ENCODE results near the gene PTH2R. TPM values are rescaled to one million over a fixed set of nuclear protein-coding genes. Genes with fewer than 3 reads are reported as not detected.
"Not testable (repeated sequence)": the region's sequence is repeated elsewhere in the genome, so short reads cannot be mapped to it uniquely, and the experiment has no call there.

The PTH2R gene
- total RNA-seq, 1 donor from 2014 or later = not detected

DNA sequence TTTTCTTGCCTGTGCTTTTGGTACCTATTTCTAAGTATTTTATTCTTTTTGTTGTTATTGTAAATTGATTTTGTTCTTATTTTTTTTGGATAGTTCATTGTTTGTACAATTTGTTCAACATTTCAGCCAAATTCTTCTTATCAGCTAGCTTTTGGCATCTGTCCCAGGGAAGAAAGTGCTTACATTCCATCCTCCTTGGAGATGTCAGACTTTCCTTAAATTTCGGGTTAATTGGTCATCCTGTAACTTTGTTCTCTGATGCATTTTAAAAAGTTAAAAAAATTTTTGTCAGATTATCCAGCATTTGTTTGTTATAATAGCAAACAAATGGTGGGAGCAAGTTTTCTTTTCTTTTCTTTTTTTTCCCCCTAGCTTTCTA, 60.3 kb downstream of the PTH2R start:
- H3K4me1 Mint-ChIP-seq (ENCODE audit: unreplicated experiment) = no peaks in the 10 kb centered on the region

DNA sequence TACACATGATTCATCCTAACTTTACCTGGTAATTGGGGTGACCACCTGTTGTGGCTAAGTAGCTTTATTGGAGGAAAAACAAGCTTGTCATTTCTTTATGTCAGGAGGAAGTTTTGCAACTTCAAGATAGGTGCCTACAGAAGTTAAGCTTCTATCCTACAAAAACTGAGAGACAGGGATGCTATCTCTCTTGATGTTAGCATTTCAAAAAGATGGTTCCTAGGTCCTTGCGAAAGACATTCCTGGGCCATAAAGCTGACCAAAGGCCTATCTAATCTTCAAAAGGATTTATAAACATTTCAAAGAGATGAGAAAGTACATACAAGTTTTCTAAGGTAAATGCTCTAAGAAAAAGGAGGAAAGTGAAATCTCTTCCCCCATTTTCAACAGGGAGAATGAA, 61.0 kb downstream of the PTH2R start:
- H3K4me1 Mint-ChIP-seq (ENCODE audit: unreplicated experiment) = no peaks in the 10 kb centered on the region
- no peak for DNase-seq (ENCODE audit: low spot score)
- H3K36me3 Mint-ChIP-seq (ENCODE audit: low read depth, unreplicated experiment) = peaks cover 7% of the 10 kb centered on the region
- H3K27me3 Mint-ChIP-seq (ENCODE audit: unreplicated experiment) = peaks cover 2% of the 10 kb centered on the region
- no peak overlapping the region for H3K27ac Mint-ChIP-seq (ENCODE audit: unreplicated experiment)
- H3K9me3 Mint-ChIP-seq (ENCODE audit: unreplicated experiment) = no peaks in the 10 kb centered on the region
- no peak overlapping the region for H3K4me3 Mint-ChIP-seq (ENCODE audit: unreplicated experiment)
- TF ChIP-seq, protein P1, sequence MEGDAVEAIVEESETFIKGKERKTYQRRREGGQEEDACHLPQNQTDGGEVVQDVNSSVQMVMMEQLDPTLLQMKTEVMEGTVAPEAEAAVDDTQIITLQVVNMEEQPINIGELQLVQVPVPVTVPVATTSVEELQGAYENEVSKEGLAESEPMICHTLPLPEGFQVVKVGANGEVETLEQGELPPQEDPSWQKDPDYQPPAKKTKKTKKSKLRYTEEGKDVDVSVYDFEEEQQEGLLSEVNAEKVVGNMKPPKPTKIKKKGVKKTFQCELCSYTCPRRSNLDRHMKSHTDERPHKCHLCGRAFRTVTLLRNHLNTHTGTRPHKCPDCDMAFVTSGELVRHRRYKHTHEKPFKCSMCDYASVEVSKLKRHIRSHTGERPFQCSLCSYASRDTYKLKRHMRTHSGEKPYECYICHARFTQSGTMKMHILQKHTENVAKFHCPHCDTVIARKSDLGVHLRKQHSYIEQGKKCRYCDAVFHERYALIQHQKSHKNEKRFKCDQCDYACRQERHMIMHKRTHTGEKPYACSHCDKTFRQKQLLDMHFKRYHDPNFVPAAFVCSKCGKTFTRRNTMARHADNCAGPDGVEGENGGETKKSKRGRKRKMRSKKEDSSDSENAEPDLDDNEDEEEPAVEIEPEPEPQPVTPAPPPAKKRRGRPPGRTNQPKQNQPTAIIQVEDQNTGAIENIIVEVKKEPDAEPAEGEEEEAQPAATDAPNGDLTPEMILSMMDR (IDR thresholded peaks at IDR 0.05; ENCODE audit: unreplicated experiment) = no peak

More for the DNA sequence above, 60.3 kb downstream of the PTH2R start:
- TF ChIP-seq, protein P1 (IDR thresholded peaks at IDR 0.05; ENCODE audit: unreplicated experiment) = no peak
- H3K9me3 Mint-ChIP-seq (ENCODE audit: unreplicated experiment) = no peaks in the 10 kb centered on the region
- no peak overlapping the region for H3K4me3 Mint-ChIP-seq (ENCODE audit: unreplicated experiment)
- peaks cover 7% of the 10 kb centered on the region for H3K36me3 Mint-ChIP-seq (ENCODE audit: low read depth, unreplicated experiment)
- H3K27ac Mint-ChIP-seq (ENCODE audit: unreplicated experiment) = no peak overlapping the region
- DNase-seq (ENCODE audit: low spot score) = no peak
- H3K27me3 Mint-ChIP-seq (ENCODE audit: unreplicated experiment) = peaks cover 2% of the 10 kb centered on the region

DNA sequence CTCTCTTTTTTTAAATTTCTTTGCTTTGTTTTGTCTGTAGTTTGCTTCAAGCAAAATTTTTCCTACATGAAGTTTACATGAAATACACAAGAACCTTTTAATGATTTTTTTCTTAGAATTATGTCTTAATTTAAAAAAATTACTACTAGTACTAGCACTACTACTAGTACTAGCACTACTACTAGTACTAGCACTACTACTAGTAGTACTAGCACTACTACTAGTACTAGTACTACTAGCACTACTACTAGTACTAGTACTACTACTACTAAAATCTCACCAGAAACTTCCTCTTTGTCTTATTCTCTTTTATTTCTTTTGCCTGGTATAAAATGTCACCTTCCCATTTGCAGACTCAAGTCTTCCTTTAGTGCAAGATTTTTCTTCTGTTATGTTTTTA, 71.1 kb downstream of the PTH2R start:
- DNase-seq (ENCODE audit: low spot score) = no peak
- Mint-ChIP-seq H3K36me3 (ENCODE audit: low read depth, unreplicated experiment) (no peaks in the 10 kb centered on the region), H3K27ac (ENCODE audit: unreplicated experiment) (no peak overlapping the region), H3K9me3 (ENCODE audit: unreplicated experiment) (no peaks in the 10 kb centered on the region), H3K4me1 (ENCODE audit: unreplicated experiment) (no peaks in the 10 kb centered on the region), H3K4me3 (ENCODE audit: unreplicated experiment) (no peak overlapping the region), H3K27me3 (ENCODE audit: unreplicated experiment) (no peaks in the 10 kb centered on the region)
- TF ChIP-seq, protein P1 (IDR thresholded peaks at IDR 0.05; ENCODE audit: unreplicated experiment) = no peak

DNA sequence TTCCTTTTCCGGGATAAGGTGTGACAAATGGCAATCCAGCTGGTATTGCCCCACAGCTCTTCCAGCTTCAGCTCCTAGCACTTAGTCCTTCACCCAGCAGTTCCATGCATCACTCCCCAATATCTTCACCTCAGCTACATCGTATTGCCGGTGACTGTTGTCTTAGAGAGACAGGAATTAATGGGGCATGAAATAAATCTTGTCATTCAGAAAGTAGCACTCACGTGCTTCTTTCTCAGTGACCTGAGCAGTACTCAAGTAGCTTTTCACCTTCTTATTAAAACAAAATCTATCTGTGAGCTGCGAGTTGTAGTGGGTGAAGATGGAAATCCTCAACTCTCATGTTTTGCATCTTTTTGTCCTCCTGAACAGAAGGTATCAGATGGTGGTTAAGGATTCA, 72.8 kb downstream of the PTH2R start:
- no peak overlapping the region for H3K27ac Mint-ChIP-seq (ENCODE audit: unreplicated experiment)
- H3K27me3 Mint-ChIP-seq (ENCODE audit: unreplicated experiment) = no peaks in the 10 kb centered on the region
- no peaks in the 10 kb centered on the region for H3K36me3 Mint-ChIP-seq (ENCODE audit: low read depth, unreplicated experiment)
- H3K9me3 Mint-ChIP-seq (ENCODE audit: unreplicated experiment) = no peaks in the 10 kb centered on the region
- DNase-seq (ENCODE audit: low spot score) = no peak
- no peak overlapping the region for H3K4me3 Mint-ChIP-seq (ENCODE audit: unreplicated experiment)
- no peaks in the 10 kb centered on the region for H3K4me1 Mint-ChIP-seq (ENCODE audit: unreplicated experiment)
- TF ChIP-seq, protein P1 (IDR thresholded peaks at IDR 0.05; ENCODE audit: unreplicated experiment) = no peak

DNA sequence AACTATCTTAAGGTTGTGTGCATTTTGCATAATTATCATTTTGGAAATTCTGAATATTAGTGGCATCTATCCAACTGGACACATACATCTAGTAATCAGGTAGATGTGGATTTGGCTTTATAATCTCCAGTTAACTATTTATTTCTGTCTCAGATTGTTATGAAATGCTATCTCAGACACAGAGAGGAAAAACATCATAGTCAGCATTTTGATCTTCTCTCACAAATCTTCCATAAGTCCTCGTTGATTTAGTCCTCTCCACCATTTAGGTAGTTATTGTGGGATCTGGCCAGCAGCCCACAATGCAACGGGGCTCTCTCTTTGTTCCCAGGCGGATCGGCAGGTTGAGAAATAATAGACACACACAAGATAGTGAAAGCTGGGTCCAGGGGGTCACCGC, 75.4 kb downstream of the PTH2R start:
- H3K27me3 Mint-ChIP-seq (ENCODE audit: unreplicated experiment); H3K27ac Mint-ChIP-seq (ENCODE audit: unreplicated experiment); H3K4me3 Mint-ChIP-seq (ENCODE audit: unreplicated experiment); H3K36me3 Mint-ChIP-seq (ENCODE audit: low read depth, unreplicated experiment); DNase-seq (ENCODE audit: low spot score); H3K9me3 Mint-ChIP-seq (ENCODE audit: unreplicated experiment); H3K4me1 Mint-ChIP-seq (ENCODE audit: unreplicated experiment): not testable (repeated sequence)

DNA sequence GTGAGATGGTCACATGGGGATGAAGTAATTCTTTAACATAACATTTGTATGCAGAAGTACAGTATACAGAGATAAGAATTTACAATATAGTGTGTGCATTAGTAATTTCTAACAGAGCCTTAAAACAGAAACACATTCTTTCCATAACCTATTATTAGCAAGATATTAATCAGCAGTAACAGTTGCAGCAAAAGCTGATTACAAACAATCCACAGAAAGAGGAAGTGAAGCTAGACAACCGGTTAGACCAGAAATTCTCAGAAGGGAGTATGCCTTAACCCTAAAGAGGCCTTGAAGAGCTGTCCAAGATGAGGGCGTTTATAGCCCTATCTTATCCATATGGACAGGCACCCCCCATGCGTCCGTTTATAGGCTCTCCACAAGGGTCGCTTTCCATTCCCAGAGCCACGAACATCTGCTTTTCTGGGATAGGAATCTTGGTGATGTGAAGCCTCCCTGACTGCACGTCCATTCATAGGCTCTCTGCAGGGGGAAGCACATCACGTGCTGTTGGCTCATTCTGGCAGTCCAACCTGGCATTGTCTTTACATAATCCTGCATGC, 75.9 kb downstream of the PTH2R start:
- H3K4me1 Mint-ChIP-seq (ENCODE audit: unreplicated experiment); H3K9me3 Mint-ChIP-seq (ENCODE audit: unreplicated experiment); H3K27me3 Mint-ChIP-seq (ENCODE audit: unreplicated experiment); H3K36me3 Mint-ChIP-seq (ENCODE audit: low read depth, unreplicated experiment); H3K4me3 Mint-ChIP-seq (ENCODE audit: unreplicated experiment); DNase-seq (ENCODE audit: low spot score); H3K27ac Mint-ChIP-seq (ENCODE audit: unreplicated experiment): not testable (repeated sequence)

All from endothelial cell (in vitro differentiated cells).